Ascending aorta (tissue), 2 donors: ENCODE results near the gene RUNX1. TPM values are rescaled to one million over a fixed set of nuclear protein-coding genes. Genes with fewer than 3 reads are reported as not detected.

ENCODE experiments used
- DNase-seq, 2 donors: peaks; one replicate each; pipeline ENCODE4 v3.0.0-alpha.2; 2019; ENCODE audit warnings: low spot score in 2 of 2
- H3K27ac ChIP-seq, 2 donors: fragments of 200-600 bp; sonication (generic); one replicate each; pipeline ENCODE4 v1.5.1; 2016 to 2017; ENCODE audit warnings: mild to moderate bottlenecking in 1 of 2
- H3K27me3 ChIP-seq: fragments of 200-600 bp; sonication (generic); one replicate; pipeline ENCODE4 v1.5.1; 2017
- H3K36me3 ChIP-seq, 2 donors: fragments of 200-600 bp; sonication (generic); one replicate each; pipeline ENCODE4 v1.5.1; 2016
- H3K4me1 ChIP-seq, 2 donors: fragments of 200-600 bp; sonication (generic); one replicate each; pipeline ENCODE4 v1.5.1; 2016 to 2017; ENCODE audit warnings: mild to moderate bottlenecking in 1 of 2
- H3K4me3 ChIP-seq, 2 donors: fragments of 200-600 bp; sonication (generic); one replicate each; pipeline ENCODE4 v1.5.1; 2016 to 2017; ENCODE audit warnings: mild to moderate bottlenecking in 1 of 2
- H3K9me3 ChIP-seq, 2 donors: fragments of 200-600 bp; sonication (generic); one replicate each; pipeline ENCODE4 v1.5.1; 2016
- intact Hi-C: fragments of 100-400 bp; cut with DNase I; formaldehyde crosslinking; loops from one replicate; pipeline ENCODE4 v1.15.1; 2023
- total RNA-seq: library from RNA; depleted of rRNA; stranded (reverse); fragments of >200 nt; gene quantifications from one replicate; pipeline ENCODE4 v1.1.0, GENCODE V29; 2016
- TF ChIP-seq, protein P1 (sequence below), 3 experiments: fragments of 200-600 bp in 2 of 3; fragments of 450-650 bp in 1 of 3; sonication (generic) in 2 of 3; IDR thresholded peaks; one replicate each; pipeline ENCODE4 v1.5.1; 2016 to 2019; ENCODE audit warnings: antibody characterized with exemption in 3 of 3, mild to moderate bottlenecking in 1 of 3, moderate library complexity in 1 of 3

RUNX1 gene
- total RNA-seq, 1 donor from 2014 or later = 16.3 TPM

DNA sequence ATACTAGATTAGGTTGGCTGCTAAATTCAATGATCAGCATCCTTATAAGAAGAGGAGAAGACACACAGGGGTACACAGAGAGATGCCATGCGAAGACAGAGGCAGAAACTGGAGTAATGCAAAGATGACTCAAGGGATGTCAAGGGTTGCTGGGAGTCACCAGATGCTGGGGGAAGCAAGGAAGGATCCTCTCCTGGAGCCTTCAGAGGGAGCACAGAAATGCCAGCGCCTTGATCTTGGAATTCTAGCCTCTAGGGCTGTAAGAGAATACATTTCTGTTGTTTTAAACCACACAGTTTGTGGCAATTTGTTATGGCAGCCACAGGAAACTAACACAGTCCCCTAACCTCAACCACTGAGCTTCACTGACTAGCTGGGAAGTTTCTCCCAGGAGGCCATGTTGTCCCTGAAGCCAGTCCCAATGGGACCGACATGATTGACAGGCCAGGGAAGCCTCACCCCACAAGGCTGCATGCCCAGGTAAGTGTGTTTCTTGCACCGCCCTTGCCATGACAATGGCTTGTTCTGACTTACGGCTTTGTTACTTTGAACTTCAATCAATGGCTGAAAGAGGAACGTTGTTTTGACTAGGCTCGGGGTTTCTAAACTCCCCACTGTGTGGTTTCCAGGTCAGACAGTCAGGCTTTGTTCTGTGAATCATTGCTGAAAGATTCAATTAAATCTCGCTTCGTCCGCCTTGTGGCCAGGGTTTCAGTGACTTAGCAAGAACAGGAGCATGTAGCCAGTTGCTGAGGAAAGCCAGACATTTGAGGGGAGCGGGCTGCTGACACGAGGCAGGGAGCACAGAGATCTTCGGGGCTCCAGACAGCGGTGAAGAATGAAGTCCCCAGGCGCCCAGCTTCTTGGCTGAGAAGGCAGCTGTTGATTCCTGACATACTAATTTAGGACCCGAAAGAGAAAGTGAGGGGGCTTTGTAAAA lies 62.3 kb downstream of the RUNX1 start:
- H3K4me1 ChIP-seq = no peaks in the 10 kb centered on the region
- DNase-seq = no peak
- intact Hi-C loops = no loop called here
- TF ChIP-seq, protein P1, sequence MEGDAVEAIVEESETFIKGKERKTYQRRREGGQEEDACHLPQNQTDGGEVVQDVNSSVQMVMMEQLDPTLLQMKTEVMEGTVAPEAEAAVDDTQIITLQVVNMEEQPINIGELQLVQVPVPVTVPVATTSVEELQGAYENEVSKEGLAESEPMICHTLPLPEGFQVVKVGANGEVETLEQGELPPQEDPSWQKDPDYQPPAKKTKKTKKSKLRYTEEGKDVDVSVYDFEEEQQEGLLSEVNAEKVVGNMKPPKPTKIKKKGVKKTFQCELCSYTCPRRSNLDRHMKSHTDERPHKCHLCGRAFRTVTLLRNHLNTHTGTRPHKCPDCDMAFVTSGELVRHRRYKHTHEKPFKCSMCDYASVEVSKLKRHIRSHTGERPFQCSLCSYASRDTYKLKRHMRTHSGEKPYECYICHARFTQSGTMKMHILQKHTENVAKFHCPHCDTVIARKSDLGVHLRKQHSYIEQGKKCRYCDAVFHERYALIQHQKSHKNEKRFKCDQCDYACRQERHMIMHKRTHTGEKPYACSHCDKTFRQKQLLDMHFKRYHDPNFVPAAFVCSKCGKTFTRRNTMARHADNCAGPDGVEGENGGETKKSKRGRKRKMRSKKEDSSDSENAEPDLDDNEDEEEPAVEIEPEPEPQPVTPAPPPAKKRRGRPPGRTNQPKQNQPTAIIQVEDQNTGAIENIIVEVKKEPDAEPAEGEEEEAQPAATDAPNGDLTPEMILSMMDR (IDR thresholded peaks at IDR 0.05) = no peak
- no peaks in the 10 kb centered on the region for H3K36me3 ChIP-seq
- H3K27ac ChIP-seq = no peak overlapping the region
- no peaks in the 10 kb centered on the region for H3K9me3 ChIP-seq
- H3K4me3 ChIP-seq = no peak overlapping the region
- no peaks in the 10 kb centered on the region for H3K27me3 ChIP-seq

DNA sequence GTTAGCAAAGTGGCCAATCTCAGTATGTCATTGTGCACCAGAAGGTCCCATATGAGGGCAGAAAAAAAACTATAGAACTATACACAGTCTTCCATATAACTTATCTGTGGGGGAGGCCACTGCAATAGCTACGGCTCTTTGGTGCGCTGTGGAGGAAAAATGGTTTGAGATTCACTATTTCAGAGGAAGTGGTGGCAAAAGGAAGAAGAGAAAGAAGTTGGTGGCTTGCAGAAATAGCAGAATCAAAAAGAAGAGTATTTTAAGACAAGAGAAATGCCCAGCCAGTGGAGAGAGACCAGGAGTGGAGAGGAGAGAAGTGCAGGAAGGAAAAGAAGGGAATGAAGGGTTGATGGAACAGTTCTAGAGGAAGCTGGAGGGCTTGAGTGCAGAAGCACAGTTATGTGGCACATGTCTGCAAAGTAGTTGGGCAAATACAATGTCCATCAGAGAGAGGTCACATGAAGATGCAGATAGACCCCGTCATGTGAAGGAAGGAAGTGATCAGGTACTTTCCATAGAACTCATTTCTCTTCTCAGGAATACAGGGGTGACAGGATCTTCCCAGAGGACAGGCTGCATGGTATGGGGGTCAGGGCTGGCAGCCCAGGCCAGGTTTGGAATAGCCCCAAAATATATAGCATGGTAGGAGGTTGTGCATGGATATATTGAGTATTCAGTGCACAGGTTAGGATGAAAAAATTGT lies 64.6 kb downstream of the RUNX1 start:
- TF ChIP-seq, protein P1 (IDR thresholded peaks at IDR 0.05) = no peak
- no peak overlapping the region for H3K4me3 ChIP-seq
- H3K9me3 ChIP-seq = no peaks in the 10 kb centered on the region
- H3K36me3 ChIP-seq = no peaks in the 10 kb centered on the region
- H3K27me3 ChIP-seq = no peaks in the 10 kb centered on the region
- H3K4me1 ChIP-seq = no peaks in the 10 kb centered on the region
- DNase-seq = no peak
- intact Hi-C loops = no loop called here
- no peak overlapping the region for H3K27ac ChIP-seq

- no peak overlapping the region for H3K27ac ChIP-seq
- no peaks in the 10 kb centered on the region for H3K27me3 ChIP-seq
- no peaks in the 10 kb centered on the region for H3K9me3 ChIP-seq
- no peaks in the 10 kb centered on the region for H3K4me1 ChIP-seq
- DNase-seq = no peak
- TF ChIP-seq, protein P1 (IDR thresholded peaks at IDR 0.05) = no peak
- no peak overlapping the region for H3K4me3 ChIP-seq
- intact Hi-C loops = no loop called here
- H3K36me3 ChIP-seq = no peaks in the 10 kb centered on the region
Measured at GRCh38 chr21:34983680-34984086, 65.4 kb downstream of the RUNX1 start.

GRCh38 chr21:34981791-34982190 lies 67.3 kb downstream of the RUNX1 start:
- Histone ChIP-seq H3K4me1 (no peaks in the 10 kb centered on the region), H3K4me3 (no peak overlapping the region), H3K27ac (no peak overlapping the region), H3K9me3 (no peaks in the 10 kb centered on the region), H3K36me3 (no peaks in the 10 kb centered on the region), H3K27me3 (no peaks in the 10 kb centered on the region)
- intact Hi-C loops = no loop called here
- TF ChIP-seq, protein P1 (IDR thresholded peaks at IDR 0.05) = no peak
- DNase-seq = no peak

- intact Hi-C loops = no loop called here
- H3K27ac ChIP-seq = no peak overlapping the region
- no peaks in the 10 kb centered on the region for H3K36me3 ChIP-seq
- no peaks in the 10 kb centered on the region for H3K4me1 ChIP-seq
- TF ChIP-seq, protein P1 (IDR thresholded peaks at IDR 0.05) = no peak
- no peaks in the 10 kb centered on the region for H3K9me3 ChIP-seq
- H3K4me3 ChIP-seq = no peak overlapping the region
- no peak for DNase-seq
- H3K27me3 ChIP-seq = no peaks in the 10 kb centered on the region
Measured at GRCh38 chr21:34980423-34981115, 68.5 kb downstream of the RUNX1 start.
